ENCODE data around the gene OBP2B.
"Not testable (repeated sequence)": the region's sequence is repeated elsewhere in the genome, so short reads cannot be mapped to it uniquely, and the experiment has no call there.

The OBP2B gene

GRCh38 chr9:133234577-133235322, 25.7 kb upstream of the OBP2B start:
- Mint-ChIP-seq H3K27ac (no peak overlapping the region), H3K4me1 (ENCODE audit: low read depth in 2 of 2) (peaks cover 9 to 10% of the 10 kb centered on the region in 2 donors), H3K9me3 (no peaks in the 10 kb centered on the region), H3K27me3 (peaks cover 28 to 58% of the 10 kb centered on the region in 2 donors), H3K36me3 (ENCODE audit: insufficient read depth) (no peaks in the 10 kb centered on the region), H3K4me3 (no peak overlapping the region)
- no peak for ATAC-seq (replicated peaks)
- DNase-seq: no peak

GRCh38 chr9:133233681-133234432, 24.8 kb upstream of the OBP2B start:
- Mint-ChIP-seq H3K36me3 (ENCODE audit: insufficient read depth) (no peaks in the 10 kb centered on the region), H3K4me3 (no peak overlapping the region), H3K27ac (no peak overlapping the region), H3K4me1 (ENCODE audit: low read depth in 2 of 2) (peaks cover 6% of the 10 kb centered on the region in 2 donors), H3K27me3 (peaks cover 24 to 49% of the 10 kb centered on the region in 2 donors), H3K9me3 (no peaks in the 10 kb centered on the region)
- ATAC-seq (replicated peaks) (no peak), DNase-seq (no peak)

- not testable (repeated sequence) for H3K4me3 Mint-ChIP-seq; H3K9me3 Mint-ChIP-seq; ATAC-seq (replicated peaks); H3K27ac Mint-ChIP-seq; H3K4me1 Mint-ChIP-seq (ENCODE audit: low read depth in 2 of 2); H3K36me3 Mint-ChIP-seq (ENCODE audit: insufficient read depth); DNase-seq
- H3K27me3 Mint-ChIP-seq: peaks cover 8 to 31% of the 10 kb centered on the region in 2 donors
Observed at GRCh38 chr9:133231934-133232568, 23.0 kb upstream of the OBP2B start.

DNA sequence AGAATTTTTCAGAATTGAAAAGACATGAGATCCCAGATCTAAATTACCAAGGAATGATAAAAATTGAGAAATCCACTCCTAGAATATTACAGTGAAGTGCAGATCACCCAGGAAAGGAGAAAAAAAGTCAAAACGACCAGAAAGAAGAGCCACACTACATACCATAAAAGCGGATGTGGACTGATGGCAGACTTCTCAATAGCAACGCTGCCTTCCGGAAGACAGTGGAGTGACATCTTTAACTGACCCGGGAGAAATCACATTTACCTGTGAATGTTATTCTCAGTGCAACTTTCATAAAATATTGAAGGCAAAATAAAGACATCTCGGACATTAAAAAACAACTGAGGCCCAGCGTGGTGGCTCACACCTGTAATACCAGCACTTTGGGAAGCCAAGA, 21.5 kb upstream of the OBP2B start:
- not testable (repeated sequence) for H3K36me3 Mint-ChIP-seq (ENCODE audit: insufficient read depth); H3K9me3 Mint-ChIP-seq; H3K4me1 Mint-ChIP-seq (ENCODE audit: low read depth in 2 of 2); H3K4me3 Mint-ChIP-seq; ATAC-seq (replicated peaks); DNase-seq; H3K27ac Mint-ChIP-seq
- H3K27me3 Mint-ChIP-seq: peaks cover 0 to 21% of the 10 kb centered on the region in 2 donors

DNA sequence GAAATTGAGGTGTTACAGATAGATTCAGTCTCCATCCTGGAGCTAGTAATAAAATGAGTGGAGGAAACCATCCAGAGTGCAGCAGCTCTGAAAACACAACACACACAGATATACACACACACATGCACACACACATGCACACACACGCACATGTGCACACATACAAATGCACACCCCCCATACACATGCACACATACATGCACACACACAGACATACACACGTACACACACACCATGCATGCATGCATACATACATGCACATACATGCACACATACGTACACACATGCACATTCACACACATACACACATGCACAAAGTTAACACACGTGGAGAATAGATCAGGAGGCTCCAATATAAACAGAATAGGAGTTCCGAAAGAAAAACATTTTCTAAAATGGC, 21.0 kb upstream of the OBP2B start:
- H3K4me1 Mint-ChIP-seq (ENCODE audit: low read depth in 2 of 2): no peaks in the 10 kb centered on the region
- no peaks in the 10 kb centered on the region for H3K9me3 Mint-ChIP-seq
- no peak overlapping the region for H3K4me3 Mint-ChIP-seq
- no peak for DNase-seq
- no peak overlapping the region for H3K27ac Mint-ChIP-seq
- H3K27me3 Mint-ChIP-seq: peaks cover under 1 to 21% of the 10 kb centered on the region in 2 donors
- no peaks in the 10 kb centered on the region for H3K36me3 Mint-ChIP-seq (ENCODE audit: insufficient read depth)
- no peak for ATAC-seq (replicated peaks)

DNA sequence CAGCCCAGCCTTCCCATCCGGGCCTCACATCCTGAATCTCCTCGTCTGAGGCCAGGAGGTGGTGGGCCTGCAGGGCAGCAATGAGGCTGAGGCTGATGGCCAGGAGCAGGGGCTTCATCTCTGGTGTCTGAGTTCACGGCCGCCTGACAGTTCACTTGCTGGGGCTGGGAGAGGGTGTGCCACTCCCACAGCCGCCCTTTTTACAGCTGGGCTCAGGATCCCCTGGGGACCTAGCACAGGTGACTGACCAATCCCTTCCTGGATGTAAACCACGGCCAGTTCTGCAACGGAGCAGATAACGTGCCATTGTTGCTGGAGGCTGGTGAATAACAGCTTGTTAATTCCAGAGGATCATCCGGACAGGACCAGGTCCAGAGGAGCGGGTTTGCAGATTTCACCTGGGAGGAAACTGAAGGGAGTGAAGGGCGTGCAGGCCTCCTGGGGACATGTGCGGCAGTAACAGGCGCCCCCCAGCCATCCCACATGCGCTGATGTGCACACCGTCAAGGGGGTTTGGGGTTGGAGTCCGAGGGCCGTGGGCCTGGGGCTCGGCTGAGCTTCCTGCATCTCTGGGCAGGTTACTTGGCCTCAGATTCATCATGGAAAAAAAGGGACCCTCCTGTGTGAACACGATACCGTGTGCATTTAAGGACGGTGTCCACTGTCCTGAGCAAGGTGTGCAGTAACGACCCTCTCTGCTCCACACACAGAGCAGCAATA, 19.6 kb upstream of the OBP2B start:
- not testable (repeated sequence) for H3K9me3 Mint-ChIP-seq; H3K4me3 Mint-ChIP-seq; ATAC-seq (replicated peaks); H3K27ac Mint-ChIP-seq; H3K4me1 Mint-ChIP-seq (ENCODE audit: low read depth in 2 of 2); DNase-seq; H3K36me3 Mint-ChIP-seq (ENCODE audit: insufficient read depth)
- H3K27me3 Mint-ChIP-seq: peaks cover 9 to 20% of the 10 kb centered on the region in 2 donors

GRCh38 chr9:133227996-133228395, 18.9 kb upstream of the OBP2B start:
- not testable (repeated sequence) for H3K36me3 Mint-ChIP-seq (ENCODE audit: insufficient read depth); H3K27ac Mint-ChIP-seq; DNase-seq; H3K4me1 Mint-ChIP-seq (ENCODE audit: low read depth in 2 of 2); H3K4me3 Mint-ChIP-seq; ATAC-seq (replicated peaks); H3K9me3 Mint-ChIP-seq
- H3K27me3 Mint-ChIP-seq: peaks cover 15 to 27% of the 10 kb centered on the region in 2 donors

GRCh38 chr9:133227242-133227860, 18.3 kb upstream of the OBP2B start:
- no peak for DNase-seq
- Mint-ChIP-seq H3K27me3 (peaks cover 18 to 32% of the 10 kb centered on the region in 2 donors), H3K27ac (no peak overlapping the region), H3K9me3 (no peaks in the 10 kb centered on the region), H3K36me3 (ENCODE audit: insufficient read depth) (no peaks in the 10 kb centered on the region), H3K4me3 (no peak overlapping the region), H3K4me1 (ENCODE audit: low read depth in 2 of 2) (peaks cover 0 to 2% of the 10 kb centered on the region in 2 donors)
- no peak for ATAC-seq (replicated peaks)

GRCh38 chr9:133226219-133227171, 17.4 kb upstream of the OBP2B start:
- Mint-ChIP-seq H3K9me3 (no peaks in the 10 kb centered on the region), H3K4me3 (no peak overlapping the region), H3K4me1 (ENCODE audit: low read depth in 2 of 2) (peaks cover 0 to 2% of the 10 kb centered on the region in 2 donors), H3K36me3 (ENCODE audit: insufficient read depth) (no peaks in the 10 kb centered on the region), H3K27me3 (peaks cover 19 to 33% of the 10 kb centered on the region in 2 donors), H3K27ac (no peak overlapping the region)
- DNase-seq (no peak), ATAC-seq (replicated peaks) (no peak)

GRCh38 chr9:133225171-133226011, 16.3 kb upstream of the OBP2B start:
- Mint-ChIP-seq H3K4me1 (ENCODE audit: low read depth in 2 of 2) (peaks cover 0 to 2% of the 10 kb centered on the region in 2 donors), H3K4me3 (no peak overlapping the region), H3K9me3 (no peaks in the 10 kb centered on the region), H3K27me3 (peaks cover 28 to 45% of the 10 kb centered on the region in 2 donors), H3K36me3 (ENCODE audit: insufficient read depth) (no peaks in the 10 kb centered on the region), H3K27ac (no peak overlapping the region)
- no peak for ATAC-seq (replicated peaks)
- DNase-seq: no peak

GRCh38 chr9:133224762-133225161, 15.7 kb upstream of the OBP2B start:
- Mint-ChIP-seq H3K9me3 (no peaks in the 10 kb centered on the region), H3K36me3 (ENCODE audit: insufficient read depth) (no peaks in the 10 kb centered on the region), H3K27me3 (peaks cover 29 to 51% of the 10 kb centered on the region in 2 donors), H3K27ac (no peak overlapping the region), H3K4me1 (ENCODE audit: low read depth in 2 of 2) (peaks cover 0 to 2% of the 10 kb centered on the region in 2 donors), H3K4me3 (no peak overlapping the region)
- DNase-seq: no peak
- no peak for ATAC-seq (replicated peaks)

Measured in effector memory CD8-positive, alpha-beta T cell (primary cell).